HFF-Myc (cell line): Measurements from ENCODE around the gene GDE1.

Source experiments
- DNase-seq: peaks from one replicate; pipeline ENCODE4 v3.0.0-alpha.2; 2011; ENCODE audit warnings: low read depth; ENCODE audit errors: extremely low read depth
- H3K4me3 ChIP-seq: replicated peaks from 2 replicates; pipeline ENCODE4 v1.5.1; 2011; ENCODE audit warnings: low read depth, mild to moderate bottlenecking, control low read depth, low read length
- CTCF ChIP-seq: IDR thresholded peaks from 2 replicates; pipeline ENCODE4 v1.5.1; 2012; ENCODE audit warnings: mild to moderate bottlenecking, low read depth, low read length, control low read depth; ENCODE audit errors: missing control alignments

The GDE1 gene

GRCh38 chr16:19481769-19482168, 40.1 kb downstream of the GDE1 start:
- TF ChIP-seq CTCF: no peak
- DNase-seq: no peak

GRCh38 chr16:19481296-19481695, 40.6 kb downstream of the GDE1 start:
- TF ChIP-seq CTCF: no peak
- DNase-seq: no peak
- no peak overlapping the region for H3K4me3 ChIP-seq

More at GRCh38 chr16:19481769-19482168, 40.1 kb downstream of the GDE1 start:
- H3K4me3 ChIP-seq: no peak overlapping the region

GRCh38 chr16:19479302-19479721, 42.6 kb downstream of the GDE1 start:
- no peak overlapping the region for H3K4me3 ChIP-seq
- TF ChIP-seq CTCF: no peak
- DNase-seq: no peak

GRCh38 chr16:19478505-19478904, 43.4 kb downstream of the GDE1 start:
- TF ChIP-seq CTCF: no peak
- no peak for DNase-seq
- H3K4me3 ChIP-seq: no peak overlapping the region

GRCh38 chr16:19474617-19475016, 47.3 kb downstream of the GDE1 start:
- no peak for TF ChIP-seq CTCF
- no peak for DNase-seq
- no peak overlapping the region for H3K4me3 ChIP-seq

GRCh38 chr16:19472482-19472881, 49.4 kb downstream of the GDE1 start:
- no peak for TF ChIP-seq CTCF
- DNase-seq: no peak
- no peak overlapping the region for H3K4me3 ChIP-seq

GRCh38 chr16:19468300-19468699, 53.6 kb downstream of the GDE1 start:
- no peak for DNase-seq
- TF ChIP-seq CTCF: no peak
- no peak overlapping the region for H3K4me3 ChIP-seq
